ENCODE results near the gene RAD52. TPM values are rescaled to one million over a fixed set of nuclear protein-coding genes. Genes with fewer than 3 reads are reported as not detected.

The RAD52 gene
- total RNA-seq, 1 experiment from 2014 or later = 22.2 TPM

DNA sequence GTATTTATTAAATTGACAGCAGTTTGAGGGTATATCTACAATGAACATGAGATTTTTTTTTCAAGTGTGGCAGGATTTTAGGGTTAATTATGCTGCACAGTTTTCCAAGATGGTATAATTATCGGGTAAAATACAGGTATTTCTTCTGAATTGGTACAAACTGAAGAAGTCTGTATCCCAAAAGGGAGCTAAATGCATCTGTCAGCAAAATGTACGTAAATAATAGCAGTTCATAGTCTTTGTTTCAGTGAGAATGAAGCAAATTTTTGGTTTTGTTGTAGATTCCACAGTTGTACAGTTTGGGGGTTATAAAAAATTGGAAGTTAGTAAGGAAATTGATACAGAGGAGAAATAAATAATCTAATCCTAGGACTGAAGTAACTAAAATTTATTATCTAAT, 63.3 kb downstream of the RAD52 start:
- Mint-ChIP-seq H3K36me3 (ENCODE audit: insufficient read depth, unreplicated experiment) (peaks cover 27% of the 10 kb centered on the region), H3K4me3 (ENCODE audit: low read depth, unreplicated experiment) (no peak overlapping the region), H3K9me3 (ENCODE audit: low read depth, unreplicated experiment) (no peaks in the 10 kb centered on the region), H3K27ac (ENCODE audit: unreplicated experiment) (no peak overlapping the region), H3K4me1 (ENCODE audit: low read depth, unreplicated experiment) (no peaks in the 10 kb centered on the region), H3K27me3 (ENCODE audit: unreplicated experiment) (no peaks in the 10 kb centered on the region)
- TF ChIP-seq, protein P1, sequence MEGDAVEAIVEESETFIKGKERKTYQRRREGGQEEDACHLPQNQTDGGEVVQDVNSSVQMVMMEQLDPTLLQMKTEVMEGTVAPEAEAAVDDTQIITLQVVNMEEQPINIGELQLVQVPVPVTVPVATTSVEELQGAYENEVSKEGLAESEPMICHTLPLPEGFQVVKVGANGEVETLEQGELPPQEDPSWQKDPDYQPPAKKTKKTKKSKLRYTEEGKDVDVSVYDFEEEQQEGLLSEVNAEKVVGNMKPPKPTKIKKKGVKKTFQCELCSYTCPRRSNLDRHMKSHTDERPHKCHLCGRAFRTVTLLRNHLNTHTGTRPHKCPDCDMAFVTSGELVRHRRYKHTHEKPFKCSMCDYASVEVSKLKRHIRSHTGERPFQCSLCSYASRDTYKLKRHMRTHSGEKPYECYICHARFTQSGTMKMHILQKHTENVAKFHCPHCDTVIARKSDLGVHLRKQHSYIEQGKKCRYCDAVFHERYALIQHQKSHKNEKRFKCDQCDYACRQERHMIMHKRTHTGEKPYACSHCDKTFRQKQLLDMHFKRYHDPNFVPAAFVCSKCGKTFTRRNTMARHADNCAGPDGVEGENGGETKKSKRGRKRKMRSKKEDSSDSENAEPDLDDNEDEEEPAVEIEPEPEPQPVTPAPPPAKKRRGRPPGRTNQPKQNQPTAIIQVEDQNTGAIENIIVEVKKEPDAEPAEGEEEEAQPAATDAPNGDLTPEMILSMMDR (IDR thresholded peaks at IDR 0.05; ENCODE audit: unreplicated experiment) = no peak
- intact Hi-C loops (cut with micrococcal nuclease; ENCODE audit: unreplicated experiment) = no loop called here
- DNase-seq = no peak
- CTCF ChIA-PET = no interaction called here
- BruUV-seq (replicated peaks) = no TSS peak

DNA sequence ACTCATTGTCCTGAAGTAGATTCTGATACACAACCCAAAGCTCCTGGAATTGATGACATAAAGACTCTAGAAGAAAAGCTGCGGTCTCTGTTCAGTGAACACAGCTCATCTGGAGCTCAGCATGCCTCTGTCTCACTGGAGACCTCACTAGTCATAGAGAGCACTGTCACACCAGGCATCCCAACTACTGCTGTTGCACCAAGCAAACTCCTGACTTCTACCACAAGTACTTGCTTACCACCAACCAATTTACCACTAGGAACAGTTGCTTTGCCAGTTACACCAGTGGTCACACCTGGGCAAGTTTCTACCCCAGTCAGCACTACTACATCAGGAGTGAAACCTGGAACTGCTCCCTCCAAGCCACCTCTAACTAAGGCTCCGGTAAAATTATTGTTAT, 63.8 kb downstream of the RAD52 start:
- no peak for DNase-seq
- CTCF ChIA-PET = interaction anchor here (0.6 kb wide), 1 partner anchor 444 kb away, joined by 4 read pairs; no protein-coding TSS in a partner anchor
- H3K9me3 Mint-ChIP-seq (ENCODE audit: low read depth, unreplicated experiment) = no peaks in the 10 kb centered on the region
- intact Hi-C loops (cut with micrococcal nuclease; ENCODE audit: unreplicated experiment) = no loop called here
- H3K4me3 Mint-ChIP-seq (ENCODE audit: low read depth, unreplicated experiment) = no peak overlapping the region
- TF ChIP-seq, protein P1 (IDR thresholded peaks at IDR 0.05; ENCODE audit: unreplicated experiment) = no peak
- H3K36me3 Mint-ChIP-seq (ENCODE audit: insufficient read depth, unreplicated experiment) = peaks cover 29% of the 10 kb centered on the region
- no TSS peak for BruUV-seq (replicated peaks)
- no peak overlapping the region for H3K27ac Mint-ChIP-seq (ENCODE audit: unreplicated experiment)
- no peaks in the 10 kb centered on the region for H3K27me3 Mint-ChIP-seq (ENCODE audit: unreplicated experiment)
- no peaks in the 10 kb centered on the region for H3K4me1 Mint-ChIP-seq (ENCODE audit: low read depth, unreplicated experiment)

DNA sequence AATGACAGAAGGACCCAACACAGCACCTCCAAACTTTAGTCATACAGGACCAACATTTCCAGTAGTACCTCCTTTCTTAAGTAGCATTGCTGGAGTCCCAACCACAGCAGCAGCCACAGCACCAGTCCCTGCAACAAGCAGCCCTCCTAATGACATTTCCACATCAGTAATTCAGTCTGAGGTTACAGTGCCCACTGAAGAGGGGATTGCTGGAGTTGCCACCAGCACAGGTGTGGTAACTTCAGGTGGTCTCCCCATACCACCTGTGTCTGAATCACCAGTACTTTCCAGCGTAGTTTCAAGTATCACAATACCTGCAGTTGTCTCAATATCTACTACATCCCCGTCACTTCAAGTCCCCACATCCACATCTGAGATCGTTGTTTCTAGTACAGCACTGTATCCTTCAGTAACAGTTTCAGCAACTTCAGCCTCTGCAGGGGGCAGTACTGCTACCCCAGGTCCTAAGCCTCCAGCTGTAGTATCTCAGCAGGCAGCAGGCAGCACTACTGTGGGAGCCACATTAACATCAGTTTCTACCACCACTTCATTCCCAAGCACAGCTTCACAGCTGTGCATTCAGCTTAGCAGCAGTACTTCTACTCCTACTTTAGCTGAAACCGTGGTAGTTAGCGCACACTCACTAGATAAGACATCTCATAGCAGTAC, 64.6 kb downstream of the RAD52 start:
- H3K4me3 Mint-ChIP-seq (ENCODE audit: low read depth, unreplicated experiment) = no peak overlapping the region
- CTCF ChIA-PET = interaction anchor here (0.6 kb wide), 3 partner anchors 46 to 443 kb away, joined by 3 to 4 read pairs (median 4); no protein-coding TSS in a partner anchor
- DNase-seq = no peak
- peaks cover 37% of the 10 kb centered on the region for H3K36me3 Mint-ChIP-seq (ENCODE audit: insufficient read depth, unreplicated experiment)
- no peaks in the 10 kb centered on the region for H3K27me3 Mint-ChIP-seq (ENCODE audit: unreplicated experiment)
- TF ChIP-seq, protein P1 (IDR thresholded peaks at IDR 0.05; ENCODE audit: unreplicated experiment) = no peak
- H3K9me3 Mint-ChIP-seq (ENCODE audit: low read depth, unreplicated experiment) = no peaks in the 10 kb centered on the region
- H3K27ac Mint-ChIP-seq (ENCODE audit: unreplicated experiment) = no peak overlapping the region
- H3K4me1 Mint-ChIP-seq (ENCODE audit: low read depth, unreplicated experiment) = no peaks in the 10 kb centered on the region
- intact Hi-C loops (cut with micrococcal nuclease; ENCODE audit: unreplicated experiment) = no loop called here
- no TSS peak for BruUV-seq (replicated peaks)

DNA sequence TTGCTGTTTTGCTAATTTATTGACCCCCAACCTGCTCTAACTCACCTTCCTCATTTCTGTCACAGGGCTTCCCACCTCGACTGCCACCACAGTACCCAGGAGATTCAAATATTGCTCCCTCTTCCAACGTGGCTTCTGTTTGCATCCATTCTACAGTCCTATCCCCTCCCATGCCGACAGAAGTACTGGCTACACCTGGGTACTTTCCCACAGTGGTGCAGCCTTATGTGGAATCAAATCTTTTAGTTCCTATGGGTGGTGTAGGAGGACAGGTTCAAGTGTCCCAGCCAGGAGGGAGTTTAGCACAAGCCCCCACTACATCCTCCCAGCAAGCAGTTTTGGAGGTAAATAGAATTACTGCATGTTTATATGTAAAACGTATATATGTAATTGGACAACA, 68.8 kb downstream of the RAD52 start:
- DNase-seq = no peak
- TF ChIP-seq, protein P1 (IDR thresholded peaks at IDR 0.05; ENCODE audit: unreplicated experiment) = no peak
- H3K4me3 Mint-ChIP-seq (ENCODE audit: low read depth, unreplicated experiment) = no peak overlapping the region
- H3K27me3 Mint-ChIP-seq (ENCODE audit: unreplicated experiment) = no peaks in the 10 kb centered on the region
- CTCF ChIA-PET = no interaction called here
- H3K27ac Mint-ChIP-seq (ENCODE audit: unreplicated experiment) = no peak overlapping the region
- H3K36me3 Mint-ChIP-seq (ENCODE audit: insufficient read depth, unreplicated experiment) = peaks cover 39% of the 10 kb centered on the region
- H3K4me1 Mint-ChIP-seq (ENCODE audit: low read depth, unreplicated experiment) = no peaks in the 10 kb centered on the region
- BruUV-seq (replicated peaks) = no TSS peak
- H3K9me3 Mint-ChIP-seq (ENCODE audit: low read depth, unreplicated experiment) = no peaks in the 10 kb centered on the region
- intact Hi-C loops (cut with micrococcal nuclease; ENCODE audit: unreplicated experiment) = no loop called here

Data from Calu3 (cell line).